ENCODE measurements around the gene MRRF.

GRCh38 chr9:122360891-122361290, 96.2 kb downstream of the MRRF start:
- TF ChIP-seq, protein P1, sequence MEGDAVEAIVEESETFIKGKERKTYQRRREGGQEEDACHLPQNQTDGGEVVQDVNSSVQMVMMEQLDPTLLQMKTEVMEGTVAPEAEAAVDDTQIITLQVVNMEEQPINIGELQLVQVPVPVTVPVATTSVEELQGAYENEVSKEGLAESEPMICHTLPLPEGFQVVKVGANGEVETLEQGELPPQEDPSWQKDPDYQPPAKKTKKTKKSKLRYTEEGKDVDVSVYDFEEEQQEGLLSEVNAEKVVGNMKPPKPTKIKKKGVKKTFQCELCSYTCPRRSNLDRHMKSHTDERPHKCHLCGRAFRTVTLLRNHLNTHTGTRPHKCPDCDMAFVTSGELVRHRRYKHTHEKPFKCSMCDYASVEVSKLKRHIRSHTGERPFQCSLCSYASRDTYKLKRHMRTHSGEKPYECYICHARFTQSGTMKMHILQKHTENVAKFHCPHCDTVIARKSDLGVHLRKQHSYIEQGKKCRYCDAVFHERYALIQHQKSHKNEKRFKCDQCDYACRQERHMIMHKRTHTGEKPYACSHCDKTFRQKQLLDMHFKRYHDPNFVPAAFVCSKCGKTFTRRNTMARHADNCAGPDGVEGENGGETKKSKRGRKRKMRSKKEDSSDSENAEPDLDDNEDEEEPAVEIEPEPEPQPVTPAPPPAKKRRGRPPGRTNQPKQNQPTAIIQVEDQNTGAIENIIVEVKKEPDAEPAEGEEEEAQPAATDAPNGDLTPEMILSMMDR (IDR thresholded peaks at IDR 0.05), result no peak
- TF ChIP-seq POLR2A (IDR thresholded peaks at IDR 0.05), result no peak
- TF ChIP-seq POLR2AphosphoS5 (IDR thresholded peaks at IDR 0.05), result no peak
- TF ChIP-seq EP300 (IDR thresholded peaks at IDR 0.05), result no peak

Data from stomach (tissue), 4 donors.